GM12874 (cell line): Measurements from ENCODE around the gene MIS18BP1.
A peak's percentile ranks its signal among the peaks of the same experiment; 100 is the strongest.

ENCODE experiments used
- TF ChIP-seq, protein P1 (sequence below): IDR thresholded peaks from 2 replicates; pipeline ENCODE4 v1.5.1; 2011; ENCODE audit warnings: low read depth, mild to moderate bottlenecking, control low read depth, low read length, moderate library complexity; ENCODE audit not compliant: insufficient read depth

Gene MIS18BP1

DNA sequence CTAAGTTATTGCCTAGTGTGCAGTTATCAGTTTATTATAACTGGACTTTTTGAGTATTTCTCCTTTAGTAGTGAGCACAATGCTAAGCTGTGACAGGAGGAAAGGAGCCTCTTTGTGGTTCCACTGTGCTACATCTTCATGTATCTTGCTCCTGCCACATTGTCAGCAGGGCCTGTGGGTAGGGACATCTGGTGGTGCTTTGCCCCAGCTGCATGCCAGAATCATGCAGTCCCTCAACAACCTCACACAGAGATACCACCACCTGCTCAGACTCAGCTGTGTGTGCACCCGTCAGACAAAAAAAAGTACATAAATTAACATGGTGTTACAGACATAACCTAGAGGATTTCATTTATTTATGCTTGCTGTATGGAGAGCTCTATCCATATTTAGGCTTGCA, 51.1 kb downstream of the MIS18BP1 start:
- TF ChIP-seq, protein P1, sequence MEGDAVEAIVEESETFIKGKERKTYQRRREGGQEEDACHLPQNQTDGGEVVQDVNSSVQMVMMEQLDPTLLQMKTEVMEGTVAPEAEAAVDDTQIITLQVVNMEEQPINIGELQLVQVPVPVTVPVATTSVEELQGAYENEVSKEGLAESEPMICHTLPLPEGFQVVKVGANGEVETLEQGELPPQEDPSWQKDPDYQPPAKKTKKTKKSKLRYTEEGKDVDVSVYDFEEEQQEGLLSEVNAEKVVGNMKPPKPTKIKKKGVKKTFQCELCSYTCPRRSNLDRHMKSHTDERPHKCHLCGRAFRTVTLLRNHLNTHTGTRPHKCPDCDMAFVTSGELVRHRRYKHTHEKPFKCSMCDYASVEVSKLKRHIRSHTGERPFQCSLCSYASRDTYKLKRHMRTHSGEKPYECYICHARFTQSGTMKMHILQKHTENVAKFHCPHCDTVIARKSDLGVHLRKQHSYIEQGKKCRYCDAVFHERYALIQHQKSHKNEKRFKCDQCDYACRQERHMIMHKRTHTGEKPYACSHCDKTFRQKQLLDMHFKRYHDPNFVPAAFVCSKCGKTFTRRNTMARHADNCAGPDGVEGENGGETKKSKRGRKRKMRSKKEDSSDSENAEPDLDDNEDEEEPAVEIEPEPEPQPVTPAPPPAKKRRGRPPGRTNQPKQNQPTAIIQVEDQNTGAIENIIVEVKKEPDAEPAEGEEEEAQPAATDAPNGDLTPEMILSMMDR = peak; percentile 31

DNA sequence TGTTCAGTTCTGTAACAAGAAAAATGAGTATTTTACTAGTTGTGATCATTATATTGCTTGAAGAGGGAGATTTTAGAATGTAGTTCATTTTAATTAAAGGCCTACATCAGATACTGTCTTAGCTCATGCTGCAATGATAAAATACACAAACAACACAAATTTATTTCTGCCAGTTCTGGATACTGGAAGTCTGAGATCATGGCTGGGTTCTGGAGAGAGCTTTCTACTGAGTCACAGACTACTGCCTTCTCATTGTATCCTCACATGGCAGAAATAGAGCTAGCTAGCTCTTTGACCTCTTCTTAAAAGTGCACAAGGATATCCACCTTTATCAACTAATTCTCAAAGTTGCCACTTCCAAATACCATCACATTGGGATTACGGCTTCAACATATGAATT, 53.8 kb downstream of the MIS18BP1 start:
- TF ChIP-seq, protein P1 = no peak

DNA sequence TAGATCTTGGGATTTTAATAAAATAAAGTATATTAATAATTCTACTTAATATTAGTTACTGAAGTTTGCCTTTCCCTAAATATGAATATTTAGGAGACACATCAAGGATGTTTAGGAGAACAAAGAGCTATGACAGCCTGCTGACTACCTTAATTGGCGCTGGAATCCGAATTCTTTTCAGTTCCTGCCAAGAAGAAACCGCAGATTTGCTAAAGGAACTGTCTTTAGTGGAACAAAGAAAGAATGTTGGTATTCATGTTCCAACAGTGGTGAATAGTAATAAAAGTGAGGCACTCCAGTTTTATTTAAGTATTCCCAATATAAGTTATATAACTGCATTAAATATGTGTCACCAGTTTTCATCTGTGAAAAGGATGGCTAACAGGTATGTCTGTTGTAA, 54.5 kb downstream of the MIS18BP1 start:
- TF ChIP-seq, protein P1 = no peak

DNA sequence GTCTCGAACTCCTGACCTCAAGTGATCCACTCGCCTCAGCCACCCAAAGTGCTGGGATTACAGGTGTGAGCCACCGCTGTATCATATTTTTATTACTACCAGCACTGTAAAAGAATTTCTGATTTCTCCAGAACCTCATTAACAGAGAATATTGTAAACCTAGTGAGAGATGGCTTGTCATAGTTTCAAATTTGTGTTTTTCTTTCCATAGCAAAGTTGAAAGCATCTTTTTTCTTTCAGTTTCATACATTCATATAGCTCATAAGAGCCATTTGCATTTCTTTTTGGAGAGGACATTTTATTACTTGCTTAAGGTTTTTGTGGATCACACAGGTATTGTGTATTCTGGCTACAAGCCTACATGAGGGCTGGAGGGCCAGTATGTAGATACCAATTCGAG, 58.0 kb downstream of the MIS18BP1 start:
- TF ChIP-seq, protein P1 = no peak

DNA sequence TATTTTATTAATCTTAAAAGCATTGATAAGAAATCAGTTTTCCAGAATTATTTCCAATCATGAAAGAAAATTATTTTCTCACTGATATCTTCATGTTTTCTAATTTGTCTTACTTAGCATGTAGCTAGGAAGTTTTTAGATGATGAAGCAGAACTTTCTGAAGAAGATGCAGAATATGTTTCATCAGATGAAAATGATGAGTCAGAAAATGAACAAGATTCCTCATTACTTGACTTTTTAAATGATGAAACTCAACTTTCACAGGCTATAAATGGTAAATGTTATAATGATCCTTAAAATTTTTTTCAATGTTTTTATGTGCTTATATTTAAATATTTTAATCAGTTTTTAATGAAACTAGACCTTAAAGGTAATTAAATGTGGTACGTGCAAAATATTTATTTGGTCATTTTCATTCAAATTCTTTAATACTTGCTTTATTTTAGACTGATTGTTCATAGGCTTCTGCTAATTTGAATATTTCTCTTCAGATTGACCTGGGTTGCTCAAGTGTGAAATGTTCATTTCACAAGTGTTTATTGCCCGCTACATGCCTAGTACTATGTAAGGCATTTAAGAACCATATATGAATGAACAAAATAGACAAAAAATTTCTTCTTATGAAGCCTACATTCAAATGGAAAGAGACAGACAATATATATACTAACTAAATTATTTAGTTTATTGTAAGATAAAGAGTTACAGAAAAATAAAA, 67.7 kb downstream of the MIS18BP1 start:
- TF ChIP-seq, protein P1 = no peak

DNA sequence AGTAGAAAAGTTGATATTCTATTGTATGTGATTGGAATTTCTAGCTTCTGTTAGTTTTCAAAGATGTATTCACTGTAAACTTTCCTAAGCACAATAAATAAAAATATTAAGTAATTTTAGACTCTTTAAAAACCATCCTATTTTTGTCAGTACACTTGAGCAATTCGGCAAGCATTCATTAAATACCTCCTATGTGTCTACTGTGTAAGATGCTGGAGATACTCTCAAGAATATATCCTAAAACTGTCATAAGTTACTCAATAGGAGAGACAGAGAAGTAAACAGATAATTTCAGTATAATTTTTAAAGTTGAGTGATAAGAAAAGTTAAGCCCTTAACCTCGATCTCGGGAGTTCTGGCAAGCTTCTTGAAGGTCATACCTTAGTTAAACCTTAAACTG, 71.2 kb downstream of the MIS18BP1 start:
- TF ChIP-seq, protein P1 = no peak

DNA sequence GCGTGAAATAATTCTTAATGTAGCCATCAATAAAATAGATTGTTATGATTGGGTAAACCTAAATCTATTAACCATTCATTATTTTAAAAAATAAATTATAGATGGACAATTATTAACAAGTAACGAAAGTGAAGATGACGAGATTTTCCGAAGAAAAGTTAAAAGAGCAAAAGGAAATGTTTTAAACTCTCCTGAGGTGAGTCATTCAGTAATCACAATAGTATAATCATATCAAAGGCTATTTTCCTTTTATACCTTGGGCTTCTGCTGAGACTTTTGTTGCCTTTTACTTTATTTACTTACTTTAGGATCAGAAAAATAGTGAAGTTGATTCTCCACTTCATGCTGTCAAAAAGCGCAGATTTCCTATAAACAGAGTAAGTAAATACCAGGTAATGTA, 71.7 kb downstream of the MIS18BP1 start:
- TF ChIP-seq, protein P1 = no peak
